ENCODE results near the gene EPOP.

Gene EPOP

DNA sequence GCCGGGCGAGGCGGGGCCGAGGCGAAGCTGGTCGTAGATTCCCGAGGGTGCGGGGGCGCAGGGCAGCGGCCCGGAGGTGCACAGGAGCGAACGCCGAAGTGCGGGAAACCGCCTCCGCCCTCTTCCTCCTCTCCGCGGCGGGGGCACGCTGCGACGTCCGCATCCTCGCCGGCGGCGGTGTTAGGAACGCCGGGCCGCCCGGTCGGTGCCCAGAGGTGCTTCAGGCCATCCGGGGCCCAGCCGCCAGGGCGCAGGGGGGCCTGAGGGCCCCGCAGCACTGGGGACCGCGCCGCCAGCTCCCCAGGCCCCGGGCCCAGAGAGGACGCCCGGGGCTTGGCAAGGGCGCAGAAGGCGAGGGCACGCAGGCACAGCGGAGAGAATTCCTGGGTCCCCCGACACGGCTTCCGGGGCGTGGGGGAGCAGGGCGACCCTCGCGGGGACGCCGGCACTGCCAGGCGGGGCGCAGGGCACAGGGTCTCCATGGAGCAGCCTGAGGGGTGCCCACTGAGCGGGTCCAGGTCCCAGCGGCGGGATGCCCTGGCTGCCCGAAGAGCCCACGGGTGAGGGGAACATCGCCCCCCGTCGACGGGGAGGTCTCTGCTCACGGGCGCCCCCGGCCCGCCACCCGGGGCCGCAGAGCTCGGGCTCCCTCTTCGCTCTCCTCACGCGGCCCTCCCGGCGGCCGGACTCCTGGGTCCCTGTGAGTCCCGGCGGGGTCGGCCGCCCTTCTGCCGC lies 576 bp downstream of the EPOP start:
- peak; percentile 78 for DNase-seq (ENCODE audit: low spot score)

DNA sequence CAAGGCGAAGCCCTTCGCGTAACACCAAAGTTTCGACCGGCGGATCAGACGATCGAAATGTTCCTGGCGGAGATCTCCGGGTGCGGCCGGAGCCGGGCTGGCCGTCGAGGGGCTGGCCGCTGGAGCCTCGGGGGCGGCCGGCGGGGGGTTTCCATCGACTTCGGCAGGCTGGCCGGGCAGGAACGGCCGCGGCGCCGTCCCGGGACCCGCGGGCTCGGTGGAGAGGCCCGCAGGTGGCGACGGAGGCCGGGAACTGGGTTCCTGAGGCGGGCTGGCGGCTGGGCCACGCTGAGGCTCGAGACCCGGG lies 1.1 kb downstream of the EPOP start:
- no peak for DNase-seq (ENCODE audit: low spot score)

DNA sequence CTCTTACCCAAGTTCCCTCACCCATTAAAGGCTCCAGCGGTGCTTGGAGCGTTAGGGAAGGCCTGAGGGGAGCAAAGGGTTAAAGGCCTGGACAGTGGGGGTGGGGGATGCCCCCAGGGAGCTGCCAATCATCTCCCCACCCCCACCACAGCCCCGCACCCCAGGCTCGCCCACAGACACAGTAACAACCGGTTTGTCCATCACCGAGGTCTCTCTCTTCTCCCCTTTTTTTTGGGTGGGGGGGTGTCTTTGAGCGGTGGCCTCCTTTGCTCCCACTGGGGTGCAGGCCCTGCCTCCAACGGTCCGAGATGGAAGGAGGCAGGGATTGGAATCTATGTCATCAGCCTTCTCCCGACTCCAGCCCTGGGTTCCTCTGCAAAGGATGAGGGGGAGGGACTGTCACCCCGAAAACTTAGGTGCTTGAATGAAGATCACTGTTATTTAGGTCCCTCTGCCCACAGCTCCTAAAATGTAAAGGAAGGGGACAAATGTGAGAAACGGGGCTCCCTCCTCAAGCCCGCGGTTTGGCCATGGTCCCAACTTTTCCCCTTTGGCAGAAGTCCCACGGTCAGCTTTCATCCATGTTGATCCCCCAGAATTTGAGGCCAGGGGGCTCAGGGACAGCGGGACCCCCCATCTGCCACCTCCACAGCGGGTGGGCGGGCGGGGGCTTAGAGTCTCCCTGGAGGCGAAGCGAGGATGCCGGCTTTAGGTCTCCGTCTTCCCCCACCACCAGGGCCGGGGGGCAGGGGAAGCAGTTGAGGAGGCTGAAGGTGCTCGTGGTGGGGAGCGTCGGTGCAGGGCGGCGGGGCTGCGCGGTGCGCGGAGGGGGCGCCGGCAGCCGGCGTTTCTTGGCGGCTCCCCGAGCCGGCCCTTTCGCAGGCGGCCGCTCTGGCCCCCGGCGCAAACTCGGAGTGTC lies 1.7 kb downstream of the EPOP start:
- peak; percentile 22 for DNase-seq (ENCODE audit: low spot score)

GRCh38 chr17:38671939-38672720 lies 2.6 kb downstream of the EPOP start:
- peak; percentile 19 for DNase-seq (ENCODE audit: low spot score)

- DNase-seq (ENCODE audit: low spot score), result peak; percentile 35
These were observed 5.2 kb downstream of the EPOP start for GRCh38 chr17:38669520-38669919.

- no peak for DNase-seq (ENCODE audit: low spot score)
These were observed 7.0 kb downstream of the EPOP start for GRCh38 chr17:38667787-38668122.

DNA sequence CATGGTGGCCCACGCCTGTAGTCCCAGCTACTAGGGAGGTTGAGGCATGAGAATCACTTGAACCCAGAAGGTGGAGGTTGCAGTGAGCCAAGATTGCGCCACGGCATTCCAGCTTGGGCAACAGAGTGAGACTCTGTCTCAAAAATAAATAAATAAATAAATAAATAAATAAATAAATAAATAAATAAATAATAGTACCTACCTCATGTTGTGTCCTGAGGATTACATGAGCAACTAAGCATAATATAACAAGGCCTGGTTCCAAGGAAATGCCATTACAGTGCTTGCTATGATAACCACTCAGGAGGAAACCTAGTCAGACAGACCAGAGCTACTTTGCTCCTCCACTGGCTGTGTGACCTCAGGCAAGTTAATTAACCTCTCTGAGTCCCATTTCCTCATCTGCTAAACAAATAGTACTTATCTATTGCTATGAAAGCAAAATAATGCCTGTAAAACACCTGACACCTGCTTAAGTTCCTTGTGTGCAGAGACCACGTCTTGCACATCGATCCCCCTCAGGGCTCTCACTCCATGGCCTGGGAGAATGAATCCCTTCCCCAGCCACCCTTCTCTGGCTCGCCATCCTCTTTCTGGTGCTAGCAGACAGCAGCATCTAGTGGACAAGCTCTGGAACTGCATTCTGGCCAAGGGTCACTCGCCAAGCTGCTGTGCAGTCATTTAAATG lies 7.5 kb downstream of the EPOP start:
- DNase-seq (ENCODE audit: low spot score), result peak; percentile 90

DNA sequence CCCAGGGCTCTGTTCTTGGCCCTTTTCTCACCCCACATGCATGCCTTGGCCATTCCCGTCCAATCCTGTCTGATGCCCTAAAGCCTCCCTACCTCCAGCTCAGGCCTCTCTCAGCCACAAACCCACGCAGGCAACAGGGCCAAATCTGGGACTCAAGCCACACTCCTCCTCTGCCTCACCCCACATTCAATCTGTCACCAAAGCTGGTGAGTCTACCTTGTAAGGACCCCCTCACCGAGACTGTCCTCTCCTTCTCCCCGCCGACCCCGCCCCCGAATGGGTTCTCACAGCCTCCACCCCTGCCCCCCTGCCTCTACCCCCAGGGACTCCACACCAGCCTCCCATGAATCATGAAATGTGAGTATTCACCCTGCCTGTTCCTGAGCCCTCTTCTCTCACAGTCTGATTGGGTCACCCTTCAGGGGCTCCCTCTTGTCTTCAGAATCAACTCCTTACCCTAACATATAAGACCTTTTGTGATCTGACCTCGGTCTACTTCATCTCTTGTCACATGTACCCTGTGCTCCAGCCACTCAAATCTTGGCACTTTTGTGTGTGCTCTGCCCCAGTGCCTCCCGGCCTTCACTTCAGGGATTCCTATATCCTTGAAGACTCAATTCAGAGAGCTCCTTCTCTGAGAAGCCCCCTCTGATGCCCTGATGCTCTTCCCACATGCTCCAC lies 10.7 kb downstream of the EPOP start:
- peak; percentile 21 for DNase-seq (ENCODE audit: low spot score)

DNA sequence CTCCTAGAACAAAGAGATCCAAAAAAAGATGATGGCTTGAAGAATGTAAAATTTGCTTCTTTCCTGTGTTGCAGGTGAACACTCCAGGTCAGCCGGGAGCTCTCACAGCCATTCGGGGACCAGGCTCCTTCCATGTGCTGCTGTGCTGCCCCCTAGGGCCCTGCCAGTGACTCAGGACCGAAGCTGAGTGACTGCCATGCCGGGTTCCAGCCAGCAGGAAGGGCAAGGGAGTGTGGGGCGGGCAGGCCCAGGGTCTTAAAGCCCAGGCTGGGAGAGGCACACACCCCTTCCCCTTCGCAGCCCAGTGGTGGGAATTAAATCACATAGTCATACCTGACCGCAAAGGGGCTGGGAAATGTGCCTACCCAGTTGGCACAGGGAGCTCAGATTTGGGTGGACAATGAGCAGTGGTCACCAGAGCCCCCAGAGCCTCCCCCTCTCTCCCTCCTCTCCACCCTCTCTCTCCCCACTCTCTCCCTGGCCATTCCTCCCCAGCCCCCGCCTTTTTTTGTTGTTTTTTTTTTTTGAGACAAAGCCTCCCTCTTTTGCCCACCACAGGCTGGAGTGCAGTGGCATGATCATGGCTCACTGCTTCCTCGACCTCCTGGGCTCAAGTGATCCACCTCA lies 11.5 kb downstream of the EPOP start:
- peak; percentile 95 for DNase-seq (ENCODE audit: low spot score)

GRCh38 chr17:38660097-38661025 lies 14.4 kb downstream of the EPOP start:
- DNase-seq (ENCODE audit: low spot score), result peak; percentile 34

DNA sequence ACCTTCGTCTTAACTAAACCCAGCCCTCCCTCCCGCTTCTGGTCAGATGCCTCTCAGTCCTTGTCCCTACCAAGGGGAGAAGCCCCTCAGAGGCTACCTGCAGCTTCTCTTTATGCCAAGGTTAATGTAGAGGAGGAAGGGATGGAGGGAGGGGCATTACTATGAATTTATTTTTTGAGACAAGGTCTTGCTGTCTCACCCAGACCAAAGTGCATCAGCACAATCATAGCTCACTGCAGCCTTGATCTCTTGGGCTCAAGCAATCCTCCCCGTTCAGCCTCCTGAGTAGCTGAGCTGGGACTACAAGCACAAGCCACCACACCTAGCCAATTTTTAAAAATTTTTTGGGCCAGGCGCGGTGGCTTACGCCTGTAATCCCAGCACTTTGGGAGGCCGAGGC lies 15.3 kb downstream of the EPOP start:
- no peak for DNase-seq (ENCODE audit: low spot score)

DNA sequence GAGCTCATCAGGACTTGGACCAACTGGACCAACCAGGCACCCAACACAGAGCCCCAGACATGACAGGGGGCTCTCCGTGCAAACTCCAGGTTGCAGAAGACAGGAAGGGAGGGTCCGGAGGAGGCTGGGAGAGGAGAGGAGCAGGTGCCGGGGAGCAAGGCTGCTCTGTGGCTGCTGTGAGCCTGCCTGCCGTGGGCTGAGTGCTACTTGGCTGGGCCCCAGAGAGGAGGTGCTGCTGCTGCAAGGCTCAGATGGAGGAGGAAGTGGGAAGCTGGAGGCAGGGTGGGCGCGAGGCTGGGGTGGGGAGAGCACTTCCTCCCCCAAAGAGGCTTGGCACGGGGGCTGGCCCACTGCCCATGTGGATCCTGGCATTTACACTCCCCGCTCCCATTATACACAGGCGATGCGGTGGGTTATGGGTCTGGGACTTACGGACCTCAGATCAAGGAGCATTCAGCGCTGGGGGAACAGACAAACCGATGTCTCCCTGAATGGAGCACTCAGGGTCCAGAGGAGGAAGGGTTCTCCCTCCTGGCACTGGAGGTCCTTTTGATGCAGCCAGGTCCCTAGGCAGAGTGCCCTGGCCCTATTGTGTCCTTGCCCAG lies 15.9 kb downstream of the EPOP start:
- DNase-seq (ENCODE audit: low spot score), result peak; percentile 33

DNA sequence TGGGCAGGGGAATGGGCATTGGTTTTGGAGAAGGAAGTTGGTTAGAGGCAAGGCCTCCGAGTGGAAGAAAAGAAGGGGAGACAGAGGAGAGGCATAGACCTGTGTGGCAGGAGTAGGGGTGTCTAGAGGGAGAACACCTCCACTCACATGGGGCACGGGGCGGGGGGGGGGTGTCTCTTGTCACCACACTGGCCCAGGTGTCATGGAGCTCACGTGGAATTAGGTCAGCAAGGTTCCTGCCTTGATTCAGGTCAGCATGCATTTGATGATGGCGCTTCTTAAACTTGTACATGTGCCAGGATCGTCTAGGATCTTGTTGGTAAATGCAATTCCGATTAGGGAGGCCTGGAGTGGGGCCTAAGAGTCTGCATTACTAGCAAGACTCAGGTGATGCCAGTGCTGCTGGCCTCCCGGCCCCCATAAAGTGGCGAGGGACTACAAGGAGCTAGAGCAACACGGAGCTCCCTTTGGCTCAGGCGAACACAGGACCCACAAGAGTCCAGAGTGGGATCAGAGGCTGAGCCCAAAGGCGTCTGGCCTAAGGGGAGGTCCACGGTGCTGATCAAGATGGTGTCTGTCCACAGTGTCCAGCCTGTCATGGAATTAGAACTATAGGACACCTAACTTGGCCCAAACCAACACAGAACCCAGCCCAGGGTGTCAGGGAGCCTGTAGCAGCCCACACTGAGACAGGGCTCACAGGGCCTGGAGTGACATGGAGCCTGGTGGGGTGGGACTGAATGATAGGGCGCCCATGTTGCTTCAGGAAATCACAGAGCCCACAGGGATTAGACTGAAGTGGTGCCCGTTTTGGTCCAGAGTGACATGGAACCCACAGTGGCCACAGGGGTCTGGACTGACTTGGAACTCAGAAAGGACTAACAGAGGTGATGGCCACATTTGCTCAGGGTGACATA lies 16.7 kb downstream of the EPOP start:
- DNase-seq (ENCODE audit: low spot score), result peak; percentile 29

- peak; percentile 34 for DNase-seq (ENCODE audit: low spot score)
These were observed 17.6 kb downstream of the EPOP start for GRCh38 chr17:38656959-38657823.

GRCh38 chr17:38654411-38655398 lies 20.1 kb downstream of the EPOP start:
- peak; percentile 53 for DNase-seq (ENCODE audit: low spot score)

GRCh38 chr17:38653679-38654078 lies 21.1 kb downstream of the EPOP start:
- no peak for DNase-seq (ENCODE audit: low spot score)
